ENCODE data around the gene GUCA1A. TPM values are rescaled to one million over a fixed set of nuclear protein-coding genes. Genes with fewer than 3 reads are reported as not detected.
A peak's percentile ranks its signal among the peaks of the same experiment; 100 is the strongest.

Gene GUCA1A
- total and polyA plus RNA-seq, 2 of the 4 experiments (the other 2 are of a cell fraction): 0.18 to 0.32 TPM

DNA sequence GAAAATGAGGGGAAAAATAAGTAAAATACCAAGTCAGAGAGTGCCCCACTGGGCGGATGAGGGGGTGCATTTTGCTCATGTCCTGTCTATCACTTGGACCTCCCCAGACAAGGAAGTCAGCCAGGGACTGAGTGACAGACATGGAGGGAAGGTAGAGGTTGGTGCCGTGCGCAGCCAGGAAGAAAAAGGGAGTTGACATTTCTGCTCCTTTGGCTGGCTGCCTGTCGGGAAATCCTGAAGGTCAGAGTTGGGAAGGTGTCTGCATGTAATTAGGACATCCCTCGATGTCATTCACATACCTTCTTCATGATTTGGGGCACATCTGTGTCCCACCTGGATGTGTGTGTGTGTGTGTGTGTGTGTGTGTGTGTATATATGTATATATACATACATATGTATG is 8.9 kb downstream of the GUCA1A start:
- peaks cover 4% of the 10 kb centered on the region; the same call in 1 of the 2 replicates for H3K4me1 ChIP-seq (ENCODE audit: control insufficient read depth, insufficient read depth, low read length)
- WGBS, 2 experiments (ENCODE audit: extremely low coverage in 2 of 2, insufficient read length in 1 of 2): no CpG with 5 or more reads among the region's 5 CpGs
- no peaks in the 10 kb centered on the region for H3K79me1 ChIP-seq (ENCODE audit: low read depth in 1 of 2, low read length in 2 of 2)
- no peaks in the 10 kb centered on the region for H4K20me1 ChIP-seq (ENCODE audit: insufficient read depth, low read length)
- no peak overlapping the region for H4K5ac ChIP-seq (ENCODE audit: low read depth, low read length)
- no peak overlapping the region for H3K9ac ChIP-seq (ENCODE audit: low read depth, low read length)
- DNase-seq: no peak
- no peak overlapping the region for H2BK120ac ChIP-seq (ENCODE audit: low read depth, low read length)
- BruUV-seq (replicated peaks): no TSS peak
- no peak overlapping the region for H2BK5ac ChIP-seq (ENCODE audit: low read depth, low read length, poor library complexity, severe bottlenecking)
- H3K14ac ChIP-seq (replicated peaks; ENCODE audit: low read depth, low read length): no peak overlapping the region
- no peak overlapping the region for H4K8ac ChIP-seq (ENCODE audit: low read depth in 2 of 2, low read length in 2 of 2)
- dilution Hi-C loops (cut with HindIII; ENCODE audit: low sequenced_read_pairs, unreplicated experiment) (no loop called here), intact Hi-C loops (cut with micrococcal nuclease) (no loop called here), in situ Hi-C loops (cut with MboI; ENCODE audit: low sequenced_read_pairs) (no loop called here)
- TF ChIP-seq RAD21 (IDR thresholded peaks at IDR 0.05; ENCODE audit: low read length) (no peak), SMC3 (IDR thresholded peaks at IDR 0.05; ENCODE audit: low read depth, low read length) (no peak), POLR2A (IDR thresholded peaks at IDR 0.05; ENCODE audit: low read depth, low read length) (no peak), CEBPB (IDR thresholded peaks at IDR 0.05; ENCODE audit: low read depth, low read length) (no peak), CHD1 (IDR thresholded peaks at IDR 0.05; ENCODE audit: low read depth, low read length) (no peak), RFX5 (IDR thresholded peaks at IDR 0.05; ENCODE audit: low read depth, low read length) (no peak), MXI1 (IDR thresholded peaks at IDR 0.05; ENCODE audit: borderline replicate concordance, low read depth, low read length) (no peak), MAFK (IDR thresholded peaks at IDR 0.05; ENCODE audit: low read depth, low read length) (no peak), MAZ (IDR thresholded peaks at IDR 0.05; ENCODE audit: borderline replicate concordance, low read depth, low read length) (no peak), BHLHE40 (IDR thresholded peaks at IDR 0.05; ENCODE audit: low read depth, low read length) (no peak), NFE2L2 (IDR thresholded peaks at IDR 0.05; ENCODE audit: low read depth, low read length) (no peak), RCOR1 (IDR thresholded peaks at IDR 0.05; ENCODE audit: insufficient replicate concordance, low read length) (no peak), FOS (IDR thresholded peaks at IDR 0.05; ENCODE audit: low read depth, low read length) (no peak)
- TF ChIP-seq, protein P1, sequence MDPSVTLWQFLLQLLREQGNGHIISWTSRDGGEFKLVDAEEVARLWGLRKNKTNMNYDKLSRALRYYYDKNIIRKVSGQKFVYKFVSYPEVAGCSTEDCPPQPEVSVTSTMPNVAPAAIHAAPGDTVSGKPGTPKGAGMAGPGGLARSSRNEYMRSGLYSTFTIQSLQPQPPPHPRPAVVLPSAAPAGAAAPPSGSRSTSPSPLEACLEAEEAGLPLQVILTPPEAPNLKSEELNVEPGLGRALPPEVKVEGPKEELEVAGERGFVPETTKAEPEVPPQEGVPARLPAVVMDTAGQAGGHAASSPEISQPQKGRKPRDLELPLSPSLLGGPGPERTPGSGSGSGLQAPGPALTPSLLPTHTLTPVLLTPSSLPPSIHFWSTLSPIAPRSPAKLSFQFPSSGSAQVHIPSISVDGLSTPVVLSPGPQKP (IDR thresholded peaks at IDR 0.05; ENCODE audit: borderline replicate concordance, low read depth, low read length): no peak
- TF ChIP-seq, protein P2, sequence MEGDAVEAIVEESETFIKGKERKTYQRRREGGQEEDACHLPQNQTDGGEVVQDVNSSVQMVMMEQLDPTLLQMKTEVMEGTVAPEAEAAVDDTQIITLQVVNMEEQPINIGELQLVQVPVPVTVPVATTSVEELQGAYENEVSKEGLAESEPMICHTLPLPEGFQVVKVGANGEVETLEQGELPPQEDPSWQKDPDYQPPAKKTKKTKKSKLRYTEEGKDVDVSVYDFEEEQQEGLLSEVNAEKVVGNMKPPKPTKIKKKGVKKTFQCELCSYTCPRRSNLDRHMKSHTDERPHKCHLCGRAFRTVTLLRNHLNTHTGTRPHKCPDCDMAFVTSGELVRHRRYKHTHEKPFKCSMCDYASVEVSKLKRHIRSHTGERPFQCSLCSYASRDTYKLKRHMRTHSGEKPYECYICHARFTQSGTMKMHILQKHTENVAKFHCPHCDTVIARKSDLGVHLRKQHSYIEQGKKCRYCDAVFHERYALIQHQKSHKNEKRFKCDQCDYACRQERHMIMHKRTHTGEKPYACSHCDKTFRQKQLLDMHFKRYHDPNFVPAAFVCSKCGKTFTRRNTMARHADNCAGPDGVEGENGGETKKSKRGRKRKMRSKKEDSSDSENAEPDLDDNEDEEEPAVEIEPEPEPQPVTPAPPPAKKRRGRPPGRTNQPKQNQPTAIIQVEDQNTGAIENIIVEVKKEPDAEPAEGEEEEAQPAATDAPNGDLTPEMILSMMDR (conservative IDR thresholded peaks at IDR 0.05; ENCODE audit: low read depth, low read length): no peak
- TF ChIP-seq, protein P3, sequence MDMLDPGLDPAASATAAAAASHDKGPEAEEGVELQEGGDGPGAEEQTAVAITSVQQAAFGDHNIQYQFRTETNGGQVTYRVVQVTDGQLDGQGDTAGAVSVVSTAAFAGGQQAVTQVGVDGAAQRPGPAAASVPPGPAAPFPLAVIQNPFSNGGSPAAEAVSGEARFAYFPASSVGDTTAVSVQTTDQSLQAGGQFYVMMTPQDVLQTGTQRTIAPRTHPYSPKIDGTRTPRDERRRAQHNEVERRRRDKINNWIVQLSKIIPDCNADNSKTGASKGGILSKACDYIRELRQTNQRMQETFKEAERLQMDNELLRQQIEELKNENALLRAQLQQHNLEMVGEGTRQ (IDR thresholded peaks at IDR 0.05; ENCODE audit: low read depth, low read length): no peak
- ChIA-PET CTCF (no interaction called here), POLR2A (ENCODE audit: unreplicated experiment) (no interaction called here)
- H3K9me1 ChIP-seq (ENCODE audit: insufficient read depth, low read length): no peaks in the 10 kb centered on the region
- no peak overlapping the region for H3K4me2 ChIP-seq (ENCODE audit: low read depth, low read length)
- H3K56ac ChIP-seq (ENCODE audit: extremely low read depth, insufficient read depth, low read length): no peak overlapping the region
- H2AK5ac ChIP-seq (ENCODE audit: low read depth, low read length): no peak overlapping the region
- no peak overlapping the region for H3K27ac ChIP-seq (ENCODE audit: insufficient read depth, low read length)
- no peak overlapping the region for H2BK15ac ChIP-seq (ENCODE audit: low read depth, low read length)
- H2BK20ac ChIP-seq (ENCODE audit: low read depth, low read length): no peak overlapping the region
- no peak overlapping the region for H2AK9ac ChIP-seq (replicated peaks; ENCODE audit: low read depth, low read length, poor library complexity)
- H4K91ac ChIP-seq (ENCODE audit: insufficient read depth, low read depth, low read length): no peak overlapping the region
- no peak overlapping the region for H3K4me3 ChIP-seq (ENCODE audit: insufficient read depth, low read depth, low read length)
- H3K23ac ChIP-seq (ENCODE audit: low read depth, low read length): no peak overlapping the region
- H3K36me3 ChIP-seq (ENCODE audit: control insufficient read depth, insufficient read depth, low read length): no peaks in the 10 kb centered on the region
- ATAC-seq (ENCODE audit: low read depth): no peak
- no peak overlapping the region; the same call in 1 of the 2 replicates for H3K4ac ChIP-seq (ENCODE audit: low read depth, low read length)
- H2AFZ ChIP-seq (replicated peaks; ENCODE audit: low read length, poor library complexity): peak overlapping the region; percentile 49
- H3K9me3 ChIP-seq (ENCODE audit: control insufficient read depth, insufficient read depth, low read length): no peaks in the 10 kb centered on the region
- no peaks in the 10 kb centered on the region; the same call in 1 of the 2 replicates for H3K27me3 ChIP-seq (ENCODE audit: control insufficient read depth, insufficient read depth, low read length)
- no peak overlapping the region for H3K18ac ChIP-seq (ENCODE audit: low read depth, low read length)

Measured in IMR-90 (cell line).